H1 (cell line): ENCODE results near the gene VWA1. TPM values are rescaled to one million over a fixed set of nuclear protein-coding genes. Genes with fewer than 3 reads are reported as not detected.

Experiments
- ASH2L ChIP-seq: fragments of 200-600, 300-600 bp; sonication (generic); IDR thresholded peaks from one replicate; pipeline ENCODE4 v1.7.1; 2017; ENCODE audit warnings: low read length
- ATF2 ChIP-seq: IDR thresholded peaks from 2 replicates; pipeline ENCODE4 v1.6.1; 2012; ENCODE audit warnings: low read length, inconsistent platforms
- BACH1 ChIP-seq: IDR thresholded peaks from 2 replicates; pipeline ENCODE4 v1.6.1; 2012; ENCODE audit warnings: low read length, improper control_type of control experiment
- KDM4A ChIP-seq: IDR thresholded peaks from one replicate; pipeline ENCODE4 v1.7.1; 2012; ENCODE audit warnings: low read depth, mild to moderate bottlenecking, moderate library complexity, low read length, inconsistent platforms; ENCODE audit not compliant: severe bottlenecking
- MAFK ChIP-seq: IDR thresholded peaks from 2 replicates; pipeline ENCODE4 v1.6.1; 2012; ENCODE audit warnings: low read depth, mild to moderate bottlenecking, improper control_type of control experiment, low read length
- MAX ChIP-seq: IDR thresholded peaks from 2 replicates; pipeline ENCODE4 v1.6.1; 2012; ENCODE audit warnings: inconsistent platforms
- PHF8 ChIP-seq: fragments of 200-600 bp; sonication (generic); conservative IDR thresholded peaks from 2 replicates; pipeline ENCODE4 v1.7.1; 2012; ENCODE audit warnings: low read depth, mild to moderate bottlenecking, inconsistent platforms, low read length, moderate library complexity
- POLR2AphosphoS5 ChIP-seq: IDR thresholded peaks from 2 replicates; pipeline ENCODE4 v1.6.1; 2011; ENCODE audit warnings: low read depth, low read length
- RAD21 ChIP-seq, 2 experiments: IDR thresholded peaks in 1 of 2; conservative IDR thresholded peaks in 1 of 2; 2 replicates each; pipeline ENCODE4 v1.6.1; 2011; ENCODE audit warnings: low read depth in 2 of 2, low read length in 2 of 2, improper control_type of control experiment in 1 of 2, inconsistent platforms in 1 of 2, mild to moderate bottlenecking in 1 of 2, moderate library complexity in 1 of 2
- SIRT6 ChIP-seq: IDR thresholded peaks from one replicate; pipeline ENCODE4 v1.7.1; 2012; ENCODE audit warnings: low read length, inconsistent platforms
- SP2 ChIP-seq: IDR thresholded peaks from 2 replicates; pipeline ENCODE4 v1.6.1; 2012; ENCODE audit warnings: mild to moderate bottlenecking, low read length, inconsistent platforms
- SP4 ChIP-seq: IDR thresholded peaks from 2 replicates; pipeline ENCODE4 v1.6.1; 2012; ENCODE audit warnings: low read length, inconsistent platforms
- SRF ChIP-seq: IDR thresholded peaks from 2 replicates; pipeline ENCODE4 v1.6.1; 2011; ENCODE audit warnings: mild to moderate bottlenecking, low read depth, low read length, moderate library complexity
- TAF1 ChIP-seq: IDR thresholded peaks from 2 replicates; pipeline ENCODE4 v1.6.1; 2011; ENCODE audit warnings: mild to moderate bottlenecking, low read depth, low read length
- TBP ChIP-seq: IDR thresholded peaks from 2 replicates; pipeline ENCODE4 v1.6.1; 2011; ENCODE audit warnings: low read depth, low read length, improper control_type of control experiment
- polyA plus RNA-seq, 7 experiments: library from polyadenylated mRNA; depleted of rRNA in 3 of 7; stranded (reverse) in 5 of 7; unstranded in 2 of 7; fragments of >200 nt in 5 of 7; fragments of 200-250 nt in 2 of 7; gene quantifications; 1 replicate in 5 of 7; 2 replicates in 1 of 7; 4 replicates in 1 of 7; pipeline versions ENCODE4 v1.2.1 to v1.2.3, GENCODE V29; 2011 to 2013; ENCODE audit warnings: missing spikeins in 2 of 7, mixed read lengths in 2 of 7
- total RNA-seq: library from RNA; stranded (reverse); fragmentation: NEBNext Ultra II Directional; extraction: Animal tissue kit (Norgen Biotek cat#: 25700); gene quantifications from 2 replicates; pipeline ENCODE4 v1.2.1, GENCODE V29; 2021
- TF ChIP-seq, protein P1 (sequence below): IDR thresholded peaks from 2 replicates; pipeline ENCODE4 v1.6.1; 2012; ENCODE audit warnings: inconsistent platforms
- TF ChIP-seq, protein P2 (sequence below), 3 experiments: IDR thresholded peaks; 1 replicate in 2 of 3; 2 replicates in 1 of 3; pipeline versions ENCODE4 v1.5.1 to v1.6.1; 2011; ENCODE audit warnings: low read length in 3 of 3, mild to moderate bottlenecking in 3 of 3, inconsistent platforms in 2 of 3, low read depth in 1 of 3, moderate library complexity in 1 of 3; ENCODE audit not compliant: insufficient read depth in 1 of 3; ENCODE audit errors: control extremely low read depth in 1 of 3

Gene VWA1
- total and polyA plus RNA-seq, 2 of the 8 experiments (the other 6 are each of a cell fraction or from before 2014, with no cell fraction given), result 16.0 to 36.6 TPM

GRCh38 chr1:1430114-1430982, 5.1 kb upstream of the VWA1 start (continued):
- TF ChIP-seq ATF2, result no peak
- TF ChIP-seq SRF, result no peak
- no peak for TF ChIP-seq MAFK
- TF ChIP-seq, protein P1, sequence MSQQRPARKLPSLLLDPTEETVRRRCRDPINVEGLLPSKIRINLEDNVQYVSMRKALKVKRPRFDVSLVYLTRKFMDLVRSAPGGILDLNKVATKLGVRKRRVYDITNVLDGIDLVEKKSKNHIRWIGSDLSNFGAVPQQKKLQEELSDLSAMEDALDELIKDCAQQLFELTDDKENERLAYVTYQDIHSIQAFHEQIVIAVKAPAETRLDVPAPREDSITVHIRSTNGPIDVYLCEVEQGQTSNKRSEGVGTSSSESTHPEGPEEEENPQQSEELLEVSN, result no peak
- TF ChIP-seq SIRT6, result no peak
- no peak for TF ChIP-seq SP4
- no peak for TF ChIP-seq KDM4A
- no peak for TF ChIP-seq MAX
- TF ChIP-seq TAF1, result no peak
- no peak for TF ChIP-seq SP2
- no peak for TF ChIP-seq ASH2L
- no peak for TF ChIP-seq PHF8
- TF ChIP-seq POLR2AphosphoS5, result no peak
- TF ChIP-seq RAD21 (IDR thresholded peaks at IDR 0.05 in 1 of 2, conservative IDR thresholded peaks at IDR 0.05 in 1 of 2; ENCODE audit: low read depth in 2 of 2, low read length in 2 of 2), result no peak; a peak in 1 of 4 replicates
- TF ChIP-seq TBP, result peak; percentile 16; the same call in 1 of the 2 replicates
- no peak for TF ChIP-seq BACH1
- TF ChIP-seq, protein P2, sequence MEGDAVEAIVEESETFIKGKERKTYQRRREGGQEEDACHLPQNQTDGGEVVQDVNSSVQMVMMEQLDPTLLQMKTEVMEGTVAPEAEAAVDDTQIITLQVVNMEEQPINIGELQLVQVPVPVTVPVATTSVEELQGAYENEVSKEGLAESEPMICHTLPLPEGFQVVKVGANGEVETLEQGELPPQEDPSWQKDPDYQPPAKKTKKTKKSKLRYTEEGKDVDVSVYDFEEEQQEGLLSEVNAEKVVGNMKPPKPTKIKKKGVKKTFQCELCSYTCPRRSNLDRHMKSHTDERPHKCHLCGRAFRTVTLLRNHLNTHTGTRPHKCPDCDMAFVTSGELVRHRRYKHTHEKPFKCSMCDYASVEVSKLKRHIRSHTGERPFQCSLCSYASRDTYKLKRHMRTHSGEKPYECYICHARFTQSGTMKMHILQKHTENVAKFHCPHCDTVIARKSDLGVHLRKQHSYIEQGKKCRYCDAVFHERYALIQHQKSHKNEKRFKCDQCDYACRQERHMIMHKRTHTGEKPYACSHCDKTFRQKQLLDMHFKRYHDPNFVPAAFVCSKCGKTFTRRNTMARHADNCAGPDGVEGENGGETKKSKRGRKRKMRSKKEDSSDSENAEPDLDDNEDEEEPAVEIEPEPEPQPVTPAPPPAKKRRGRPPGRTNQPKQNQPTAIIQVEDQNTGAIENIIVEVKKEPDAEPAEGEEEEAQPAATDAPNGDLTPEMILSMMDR (IDR thresholded peaks at IDR 0.05; ENCODE audit: control extremely low read depth in 1 of 3, insufficient read depth in 1 of 3, low read depth in 1 of 3, low read length in 3 of 3), result peak in 2 of 3 experiments; percentile 13 to 32; a peak in 3 of 4 replicates
